Measurements from ENCODE around the gene RNF141. TPM values are rescaled to one million over a fixed set of nuclear protein-coding genes. Genes with fewer than 3 reads are reported as not detected.

RNF141 gene
- total RNA-seq, 1 experiment from 2014 or later: 35.8 TPM

DNA sequence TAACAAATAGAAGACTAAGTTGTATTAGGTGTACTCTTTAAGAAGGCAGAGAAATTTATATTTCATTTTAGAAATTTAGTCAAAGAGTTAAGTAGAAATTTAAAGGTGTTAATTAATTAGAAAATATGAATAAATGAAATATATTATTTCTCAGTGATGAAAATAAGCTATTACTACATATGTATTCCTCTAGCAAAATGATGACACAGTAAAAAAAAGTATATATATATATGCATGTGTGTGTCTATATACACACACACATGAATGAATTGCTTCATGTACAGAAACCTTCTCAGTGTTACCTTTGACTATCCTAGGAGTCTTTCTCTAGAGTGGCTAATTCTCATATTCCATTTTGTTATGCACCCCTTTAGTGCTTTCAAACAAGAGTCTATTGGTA, 7.7 kb downstream of the RNF141 start:
- no TSS peak for BruUV-seq (replicated peaks)
- intact Hi-C loops (cut with micrococcal nuclease; ENCODE audit: unreplicated experiment): no loop called here
- CTCF ChIA-PET: no interaction called here
- in situ Hi-C loops (cut with HindIII; ENCODE audit: low pct_unique_long_range_greater_than_20kb, low sequenced_read_pairs): no loop called here
- no peaks in the 10 kb centered on the region for H3K36me3 ChIP-seq (ENCODE audit: control insufficient read depth, insufficient read depth, low read length)
- H3K27ac ChIP-seq (ENCODE audit: low read length): no peak overlapping the region
- H3K4me1 ChIP-seq (ENCODE audit: control insufficient read depth, insufficient read depth, low read length): no peaks in the 10 kb centered on the region
- TF ChIP-seq TCF7L2 (IDR thresholded peaks at IDR 0.05; ENCODE audit: low read depth, low read length) (no peak), SIN3A (IDR thresholded peaks at IDR 0.05; ENCODE audit: borderline replicate concordance, insufficient read depth, low read depth, low read length) (no peak), POLR2AphosphoS5 (IDR thresholded peaks at IDR 0.05; ENCODE audit: low read depth, low read length) (no peak)
- TF ChIP-seq, protein P1, sequence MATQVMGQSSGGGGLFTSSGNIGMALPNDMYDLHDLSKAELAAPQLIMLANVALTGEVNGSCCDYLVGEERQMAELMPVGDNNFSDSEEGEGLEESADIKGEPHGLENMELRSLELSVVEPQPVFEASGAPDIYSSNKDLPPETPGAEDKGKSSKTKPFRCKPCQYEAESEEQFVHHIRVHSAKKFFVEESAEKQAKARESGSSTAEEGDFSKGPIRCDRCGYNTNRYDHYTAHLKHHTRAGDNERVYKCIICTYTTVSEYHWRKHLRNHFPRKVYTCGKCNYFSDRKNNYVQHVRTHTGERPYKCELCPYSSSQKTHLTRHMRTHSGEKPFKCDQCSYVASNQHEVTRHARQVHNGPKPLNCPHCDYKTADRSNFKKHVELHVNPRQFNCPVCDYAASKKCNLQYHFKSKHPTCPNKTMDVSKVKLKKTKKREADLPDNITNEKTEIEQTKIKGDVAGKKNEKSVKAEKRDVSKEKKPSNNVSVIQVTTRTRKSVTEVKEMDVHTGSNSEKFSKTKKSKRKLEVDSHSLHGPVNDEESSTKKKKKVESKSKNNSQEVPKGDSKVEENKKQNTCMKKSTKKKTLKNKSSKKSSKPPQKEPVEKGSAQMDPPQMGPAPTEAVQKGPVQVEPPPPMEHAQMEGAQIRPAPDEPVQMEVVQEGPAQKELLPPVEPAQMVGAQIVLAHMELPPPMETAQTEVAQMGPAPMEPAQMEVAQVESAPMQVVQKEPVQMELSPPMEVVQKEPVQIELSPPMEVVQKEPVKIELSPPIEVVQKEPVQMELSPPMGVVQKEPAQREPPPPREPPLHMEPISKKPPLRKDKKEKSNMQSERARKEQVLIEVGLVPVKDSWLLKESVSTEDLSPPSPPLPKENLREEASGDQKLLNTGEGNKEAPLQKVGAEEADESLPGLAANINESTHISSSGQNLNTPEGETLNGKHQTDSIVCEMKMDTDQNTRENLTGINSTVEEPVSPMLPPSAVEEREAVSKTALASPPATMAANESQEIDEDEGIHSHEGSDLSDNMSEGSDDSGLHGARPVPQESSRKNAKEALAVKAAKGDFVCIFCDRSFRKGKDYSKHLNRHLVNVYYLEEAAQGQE (IDR thresholded peaks at IDR 0.05; ENCODE audit: insufficient read depth in 1 of 2, low read depth in 2 of 2, low read length in 1 of 2): no peak
- TF ChIP-seq, protein P2, sequence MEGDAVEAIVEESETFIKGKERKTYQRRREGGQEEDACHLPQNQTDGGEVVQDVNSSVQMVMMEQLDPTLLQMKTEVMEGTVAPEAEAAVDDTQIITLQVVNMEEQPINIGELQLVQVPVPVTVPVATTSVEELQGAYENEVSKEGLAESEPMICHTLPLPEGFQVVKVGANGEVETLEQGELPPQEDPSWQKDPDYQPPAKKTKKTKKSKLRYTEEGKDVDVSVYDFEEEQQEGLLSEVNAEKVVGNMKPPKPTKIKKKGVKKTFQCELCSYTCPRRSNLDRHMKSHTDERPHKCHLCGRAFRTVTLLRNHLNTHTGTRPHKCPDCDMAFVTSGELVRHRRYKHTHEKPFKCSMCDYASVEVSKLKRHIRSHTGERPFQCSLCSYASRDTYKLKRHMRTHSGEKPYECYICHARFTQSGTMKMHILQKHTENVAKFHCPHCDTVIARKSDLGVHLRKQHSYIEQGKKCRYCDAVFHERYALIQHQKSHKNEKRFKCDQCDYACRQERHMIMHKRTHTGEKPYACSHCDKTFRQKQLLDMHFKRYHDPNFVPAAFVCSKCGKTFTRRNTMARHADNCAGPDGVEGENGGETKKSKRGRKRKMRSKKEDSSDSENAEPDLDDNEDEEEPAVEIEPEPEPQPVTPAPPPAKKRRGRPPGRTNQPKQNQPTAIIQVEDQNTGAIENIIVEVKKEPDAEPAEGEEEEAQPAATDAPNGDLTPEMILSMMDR (IDR thresholded peaks at IDR 0.05): no peak
- POLR2A ChIA-PET: no interaction called here
- no peaks in the 10 kb centered on the region for H3K9me3 ChIP-seq (ENCODE audit: control insufficient read depth, insufficient read depth, low read depth, low read length)
- no peaks in the 10 kb centered on the region for H3K27me3 ChIP-seq (ENCODE audit: control insufficient read depth, insufficient read depth, low read length)
- DNase-seq (ENCODE audit: low read depth, low spot score): no peak
- no peak overlapping the region for H3K4me3 ChIP-seq (ENCODE audit: low read depth in 2 of 2, low read length in 2 of 2)
- ATAC-seq: no peak

DNA sequence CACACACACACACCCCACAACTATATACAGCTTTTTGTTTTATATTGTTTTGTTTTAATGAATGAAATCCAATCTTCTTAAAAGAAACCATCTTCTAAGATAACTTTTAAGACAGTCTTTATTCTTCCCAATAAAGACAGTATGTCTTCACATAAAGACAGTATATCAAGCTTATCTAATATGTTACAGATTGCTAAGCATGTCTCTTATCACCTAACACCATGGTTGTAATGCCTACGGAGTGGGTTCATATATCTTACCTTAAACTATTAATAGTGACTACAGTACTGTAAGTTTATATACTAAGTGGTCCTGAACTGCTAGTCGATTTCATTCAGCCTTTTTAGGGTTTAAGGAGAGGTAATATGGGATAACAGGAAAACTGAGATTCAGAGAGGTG, 8.5 kb downstream of the RNF141 start:
- Histone ChIP-seq H3K36me3 (ENCODE audit: control insufficient read depth, insufficient read depth, low read length) (no peaks in the 10 kb centered on the region), H3K27ac (ENCODE audit: low read length) (no peak overlapping the region), H3K27me3 (ENCODE audit: control insufficient read depth, insufficient read depth, low read length) (no peaks in the 10 kb centered on the region), H3K9me3 (ENCODE audit: control insufficient read depth, insufficient read depth, low read depth, low read length) (no peaks in the 10 kb centered on the region), H3K4me1 (ENCODE audit: control insufficient read depth, insufficient read depth, low read length) (no peaks in the 10 kb centered on the region), H3K4me3 (ENCODE audit: low read depth in 2 of 2, low read length in 2 of 2) (no peak overlapping the region)
- in situ Hi-C loops (cut with HindIII; ENCODE audit: low pct_unique_long_range_greater_than_20kb, low sequenced_read_pairs): no loop called here
- ATAC-seq (no peak), DNase-seq (ENCODE audit: low read depth, low spot score) (no peak)
- ChIA-PET POLR2A (interaction anchor here (0.6 kb wide), 1 partner anchor 1827 kb away, joined by 3 read pairs; no protein-coding TSS in a partner anchor), CTCF (no interaction called here)
- no peak for TF ChIP-seq POLR2AphosphoS5 (IDR thresholded peaks at IDR 0.05; ENCODE audit: low read depth, low read length)
- TF ChIP-seq, protein P1 (IDR thresholded peaks at IDR 0.05; ENCODE audit: insufficient read depth in 1 of 2, low read depth in 2 of 2, low read length in 1 of 2): no peak; a peak in 1 of 4 replicates
- TF ChIP-seq TCF7L2 (IDR thresholded peaks at IDR 0.05; ENCODE audit: low read depth, low read length): no peak
- BruUV-seq (replicated peaks): no TSS peak
- intact Hi-C loops (cut with micrococcal nuclease; ENCODE audit: unreplicated experiment): no loop called here
